Vagina (tissue), 2 donors: ENCODE data around the gene COL6A1. TPM values are rescaled to one million over a fixed set of nuclear protein-coding genes. Genes with fewer than 3 reads are reported as not detected.

Experiments
- DNase-seq, 2 donors: peaks; one replicate each; pipeline ENCODE4 v3.0.0-alpha.2; 2017; ENCODE audit errors: extremely low spot score in 2 of 2
- H3K27ac ChIP-seq: fragments of 200-600 bp; sonication (generic); one replicate; pipeline ENCODE4 v1.5.1; 2019
- H3K27me3 ChIP-seq: fragments of 200-600 bp; sonication (generic); one replicate; pipeline ENCODE4 v1.5.1; 2019
- H3K36me3 ChIP-seq, 2 donors: fragments of 200-600 bp; sonication (generic); one replicate each; pipeline ENCODE4 v1.5.1; 2017 to 2019
- H3K4me1 ChIP-seq: fragments of 200-600 bp; sonication (generic); one replicate; pipeline ENCODE4 v1.5.1; 2019
- H3K4me3 ChIP-seq, 2 donors: fragments of 200-600 bp; sonication (generic); 1 replicate in 1 of 2; 2 replicates in 1 of 2; pipeline ENCODE4 v1.5.1; 2016 to 2019
- H3K9me3 ChIP-seq: fragments of 200-600 bp; sonication (generic); one replicate; pipeline ENCODE4 v1.5.1; 2019
- CTCF ChIP-seq, 3 experiments: fragments of 450-650 bp in 2 of 3; fragments of 200-600 bp in 1 of 3; sonication (generic) in 1 of 3; IDR thresholded peaks; one replicate each; pipeline ENCODE4 v1.5.1; 2017 to 2019; ENCODE audit warnings: antibody characterized with exemption in 3 of 3, mild to moderate bottlenecking in 2 of 3, moderate library complexity in 2 of 3
- POLR2A ChIP-seq, 2 donors: fragments of 450-650 bp; IDR thresholded peaks; one replicate each; pipeline ENCODE4 v1.6.1; 2017; ENCODE audit warnings: antibody characterized with exemption in 2 of 2, mild to moderate bottlenecking in 2 of 2, moderate library complexity in 2 of 2
- POLR2AphosphoS5 ChIP-seq, 2 donors: sonication (generic); formaldehyde crosslinking; IDR thresholded peaks; one replicate each; pipeline ENCODE4 v1.9.0; 2017; ENCODE audit warnings: antibody characterized with exemption in 2 of 2, mild to moderate bottlenecking in 2 of 2, low read depth in 1 of 2; ENCODE audit not compliant: insufficient read depth in 1 of 2
- intact Hi-C: fragments of 100-400 bp; cut with DNase I; formaldehyde crosslinking; loops from one replicate; pipeline ENCODE4 v1.15.1; 2023
- total RNA-seq: library from RNA; depleted of rRNA; stranded (reverse); fragments of >200 nt; gene quantifications from one replicate; pipeline ENCODE4 v1.2.3, GENCODE V29; 2016

COL6A1 gene
- total RNA-seq, 1 donor from 2014 or later = 520 TPM

- peak; percentile 92 to 99 for DNase-seq
- TF ChIP-seq CTCF (IDR thresholded peaks at IDR 0.05) (no peak), POLR2A (IDR thresholded peaks at IDR 0.05) (no peak), POLR2AphosphoS5 (IDR thresholded peaks at IDR 0.05; ENCODE audit: insufficient read depth in 1 of 2, low read depth in 1 of 2) (peak; percentile 87 to 95)
- Histone ChIP-seq H3K27ac (peak overlapping the region; percentile 95), H3K27me3 (no peaks in the 10 kb centered on the region), H3K4me1 (peaks cover 23% of the 10 kb centered on the region), H3K36me3 (no peaks in the 10 kb centered on the region), H3K4me3 (no peak overlapping the region), H3K9me3 (no peaks in the 10 kb centered on the region)
- intact Hi-C loops = no loop called here
These were observed 67.6 kb downstream of the COL6A1 start for GRCh38 chr21:46048926-46049889.

- Histone ChIP-seq H3K27ac (peak overlapping the region; percentile 95), H3K27me3 (no peaks in the 10 kb centered on the region), H3K36me3 (no peaks in the 10 kb centered on the region), H3K4me1 (peaks cover 25% of the 10 kb centered on the region), H3K4me3 (no peak overlapping the region), H3K9me3 (no peaks in the 10 kb centered on the region)
- TF ChIP-seq POLR2A (IDR thresholded peaks at IDR 0.05) (no peak), CTCF (IDR thresholded peaks at IDR 0.05) (no peak), POLR2AphosphoS5 (IDR thresholded peaks at IDR 0.05; ENCODE audit: insufficient read depth in 1 of 2, low read depth in 1 of 2) (no peak)
- intact Hi-C loops = no loop called here
- DNase-seq = peak; percentile 77 to 90
These were observed 68.5 kb downstream of the COL6A1 start for GRCh38 chr21:46049890-46050667.

- intact Hi-C loops = no loop called here
- peak; percentile 85 to 87 for DNase-seq
- H3K4me1 ChIP-seq = peaks cover 32% of the 10 kb centered on the region
- no peaks in the 10 kb centered on the region for H3K27me3 ChIP-seq
- peak overlapping the region; percentile 95 for H3K27ac ChIP-seq
- no peak overlapping the region for H3K4me3 ChIP-seq
- no peaks in the 10 kb centered on the region for H3K9me3 ChIP-seq
- no peaks in the 10 kb centered on the region for H3K36me3 ChIP-seq
- TF ChIP-seq POLR2AphosphoS5 (IDR thresholded peaks at IDR 0.05; ENCODE audit: insufficient read depth in 1 of 2, low read depth in 1 of 2) (no peak), CTCF (IDR thresholded peaks at IDR 0.05) (no peak), POLR2A (IDR thresholded peaks at IDR 0.05) (no peak)
These were observed 69.3 kb downstream of the COL6A1 start for GRCh38 chr21:46050668-46051378.

GRCh38 chr21:46051379-46051770, 69.8 kb downstream of the COL6A1 start:
- TF ChIP-seq CTCF (IDR thresholded peaks at IDR 0.05) = no peak
- no peak for TF ChIP-seq POLR2AphosphoS5 (IDR thresholded peaks at IDR 0.05; ENCODE audit: insufficient read depth in 1 of 2, low read depth in 1 of 2)
- TF ChIP-seq POLR2A (IDR thresholded peaks at IDR 0.05) = no peak
- Histone ChIP-seq H3K9me3 (no peaks in the 10 kb centered on the region), H3K4me3 (no peak overlapping the region), H3K36me3 (no peaks in the 10 kb centered on the region), H3K4me1 (peaks cover 38% of the 10 kb centered on the region), H3K27me3 (no peaks in the 10 kb centered on the region), H3K27ac (peak overlapping the region; percentile 95)
- intact Hi-C loops = no loop called here
- peak in 1 of 2 donors; percentile 74 for DNase-seq
